GM12892 (cell line): ENCODE data around the gene KRT72.

Source experiments
- POLR2A ChIP-seq: IDR thresholded peaks from 2 replicates; pipeline ENCODE4 v1.6.1; 2011; ENCODE audit warnings: low read depth, low read length, control low read depth
- POLR2AphosphoS5 ChIP-seq: IDR thresholded peaks from 2 replicates; pipeline ENCODE4 v1.6.1; 2011; ENCODE audit warnings: low read depth, low read length, control low read depth
- TAF1 ChIP-seq: IDR thresholded peaks from 2 replicates; pipeline ENCODE4 v1.6.1; 2011; ENCODE audit warnings: low read depth, mild to moderate bottlenecking, control low read depth, low read length, borderline replicate concordance

DNA sequence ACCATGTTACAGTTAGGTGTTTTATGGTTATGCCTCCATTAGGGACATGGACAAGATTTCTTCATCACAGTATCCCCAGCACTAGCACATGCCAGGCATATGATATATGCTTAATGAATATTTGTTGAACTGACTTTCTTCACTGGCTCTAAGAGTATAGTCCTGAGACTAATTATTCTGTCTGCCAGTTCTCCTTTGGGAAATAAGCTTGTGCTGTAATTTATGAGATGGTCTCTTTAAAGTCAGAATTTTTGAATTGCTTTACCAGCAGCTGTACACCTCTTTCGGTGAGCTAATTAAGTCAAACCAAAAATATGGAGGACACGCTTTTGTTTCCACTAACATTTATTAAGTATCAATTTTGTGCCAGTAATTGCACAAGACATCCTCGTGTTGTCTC is 4.8 kb upstream of the KRT72 start:
- TF ChIP-seq TAF1 (no peak), POLR2AphosphoS5 (no peak), POLR2A (no peak)
